ENCODE data around the gene VSIG10. TPM values are rescaled to one million over a fixed set of nuclear protein-coding genes. Genes with fewer than 3 reads are reported as not detected.

VSIG10 gene
- total RNA-seq, 1 experiment from 2014 or later = 32.6 TPM

DNA sequence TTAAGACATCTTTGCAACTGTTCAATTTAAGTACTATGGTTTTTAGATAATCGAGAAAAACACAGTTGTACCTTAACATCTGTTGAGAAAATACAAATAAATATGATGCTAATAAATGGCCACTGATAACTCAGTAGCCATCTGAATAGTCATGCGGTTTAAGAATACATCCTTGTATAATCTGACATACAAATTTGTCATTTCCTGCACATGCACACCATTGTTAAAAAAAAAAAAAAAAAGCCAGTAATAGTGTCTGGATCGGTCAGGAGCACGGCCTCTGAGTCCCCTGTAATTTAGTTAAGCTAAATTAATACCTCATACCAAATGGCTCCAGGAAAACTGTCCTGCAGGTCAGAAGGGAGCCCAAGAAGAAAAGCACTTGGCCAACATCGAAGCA is 70.5 kb downstream of the VSIG10 start:
- no peak overlapping the region for H3K4me3 ChIP-seq (ENCODE audit: low read depth, low read length)
- BruUV-seq (replicated peaks) = TSS peak; percentile 44
- H3K27me3 ChIP-seq (replicated peaks; ENCODE audit: control insufficient read depth, insufficient read depth, low read length) = no peaks in the 10 kb centered on the region
- Mint-ChIP-seq H3K27me3 (ENCODE audit: insufficient read depth, unreplicated experiment) (no peaks in the 10 kb centered on the region), H3K27ac (ENCODE audit: unreplicated experiment) (no peak overlapping the region), H3K36me3 (ENCODE audit: insufficient read depth, unreplicated experiment) (peaks cover 75% of the 10 kb centered on the region), H3K4me3 (ENCODE audit: unreplicated experiment) (no peak overlapping the region), H3K4me1 (ENCODE audit: low read depth, unreplicated experiment) (peaks cover 7% of the 10 kb centered on the region), H3K9me3 (ENCODE audit: unreplicated experiment) (no peaks in the 10 kb centered on the region)
- H3K36me3 ChIP-seq (ENCODE audit: control insufficient read depth, insufficient read depth, low read length) = peaks cover 3% of the 10 kb centered on the region
- DNase-seq = no peak
- intact Hi-C loops (cut with micrococcal nuclease; ENCODE audit: unreplicated experiment) = no loop called here
- TF ChIP-seq, protein P1, sequence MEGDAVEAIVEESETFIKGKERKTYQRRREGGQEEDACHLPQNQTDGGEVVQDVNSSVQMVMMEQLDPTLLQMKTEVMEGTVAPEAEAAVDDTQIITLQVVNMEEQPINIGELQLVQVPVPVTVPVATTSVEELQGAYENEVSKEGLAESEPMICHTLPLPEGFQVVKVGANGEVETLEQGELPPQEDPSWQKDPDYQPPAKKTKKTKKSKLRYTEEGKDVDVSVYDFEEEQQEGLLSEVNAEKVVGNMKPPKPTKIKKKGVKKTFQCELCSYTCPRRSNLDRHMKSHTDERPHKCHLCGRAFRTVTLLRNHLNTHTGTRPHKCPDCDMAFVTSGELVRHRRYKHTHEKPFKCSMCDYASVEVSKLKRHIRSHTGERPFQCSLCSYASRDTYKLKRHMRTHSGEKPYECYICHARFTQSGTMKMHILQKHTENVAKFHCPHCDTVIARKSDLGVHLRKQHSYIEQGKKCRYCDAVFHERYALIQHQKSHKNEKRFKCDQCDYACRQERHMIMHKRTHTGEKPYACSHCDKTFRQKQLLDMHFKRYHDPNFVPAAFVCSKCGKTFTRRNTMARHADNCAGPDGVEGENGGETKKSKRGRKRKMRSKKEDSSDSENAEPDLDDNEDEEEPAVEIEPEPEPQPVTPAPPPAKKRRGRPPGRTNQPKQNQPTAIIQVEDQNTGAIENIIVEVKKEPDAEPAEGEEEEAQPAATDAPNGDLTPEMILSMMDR (IDR thresholded peaks at IDR 0.05; ENCODE audit: insufficient read depth in 1 of 2, low read depth in 1 of 2, low read length in 1 of 2, severe bottlenecking in 1 of 2, unreplicated experiment in 1 of 2) = no peak
- ChIA-PET CTCF (no interaction called here), POLR2A (interaction anchor here (0.6 kb wide), 1 partner anchor 176 kb away, joined by 5 read pairs; no protein-coding TSS in a partner anchor)
- H3K4me1 ChIP-seq = peaks cover 3% of the 10 kb centered on the region; the same call in 1 of the 2 replicates
- no peaks in the 10 kb centered on the region for H3K9me3 ChIP-seq

DNA sequence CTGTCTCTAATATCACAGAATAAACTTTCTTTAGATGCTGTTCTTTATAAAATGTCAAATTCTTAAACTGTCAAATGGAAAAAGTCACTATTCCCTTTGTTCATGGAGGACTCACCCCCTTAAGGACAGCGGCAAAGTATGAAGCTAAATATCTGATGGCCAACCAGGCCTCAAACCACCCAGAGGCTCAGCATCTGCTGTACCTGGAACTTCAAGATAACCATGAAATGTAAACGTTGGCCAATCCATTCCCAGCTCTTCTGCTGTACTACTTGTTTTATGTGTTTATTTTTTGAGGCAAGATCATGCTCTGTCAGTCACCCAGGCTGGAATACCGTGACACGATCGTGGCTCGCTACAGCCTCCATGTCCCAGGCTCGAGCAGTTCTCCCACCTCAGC is 71.6 kb downstream of the VSIG10 start:
- ChIA-PET CTCF (interaction anchor here (0.7 kb wide), 1 partner anchor 157 kb away, joined by 3 read pairs; no protein-coding TSS in a partner anchor), POLR2A (no interaction called here)
- Mint-ChIP-seq H3K4me1 (ENCODE audit: low read depth, unreplicated experiment) (peaks cover 7% of the 10 kb centered on the region), H3K27me3 (ENCODE audit: insufficient read depth, unreplicated experiment) (no peaks in the 10 kb centered on the region), H3K36me3 (ENCODE audit: insufficient read depth, unreplicated experiment) (peaks cover 79% of the 10 kb centered on the region), H3K4me3 (ENCODE audit: unreplicated experiment) (no peak overlapping the region), H3K27ac (ENCODE audit: unreplicated experiment) (no peak overlapping the region), H3K9me3 (ENCODE audit: unreplicated experiment) (no peaks in the 10 kb centered on the region)
- Histone ChIP-seq H3K4me1 (peaks cover 3% of the 10 kb centered on the region; the same call in 1 of the 2 replicates), H3K36me3 (ENCODE audit: control insufficient read depth, insufficient read depth, low read length) (peaks cover 3% of the 10 kb centered on the region), H3K4me3 (ENCODE audit: low read depth, low read length) (no peak overlapping the region), H3K9me3 (no peaks in the 10 kb centered on the region), H3K27me3 (replicated peaks; ENCODE audit: control insufficient read depth, insufficient read depth, low read length) (no peaks in the 10 kb centered on the region)
- TF ChIP-seq, protein P1 (IDR thresholded peaks at IDR 0.05; ENCODE audit: insufficient read depth in 1 of 2, low read depth in 1 of 2, low read length in 1 of 2, severe bottlenecking in 1 of 2, unreplicated experiment in 1 of 2) = no peak
- no peak for DNase-seq
- no TSS peak for BruUV-seq (replicated peaks)
- intact Hi-C loops (cut with micrococcal nuclease; ENCODE audit: unreplicated experiment) = no loop called here

DNA sequence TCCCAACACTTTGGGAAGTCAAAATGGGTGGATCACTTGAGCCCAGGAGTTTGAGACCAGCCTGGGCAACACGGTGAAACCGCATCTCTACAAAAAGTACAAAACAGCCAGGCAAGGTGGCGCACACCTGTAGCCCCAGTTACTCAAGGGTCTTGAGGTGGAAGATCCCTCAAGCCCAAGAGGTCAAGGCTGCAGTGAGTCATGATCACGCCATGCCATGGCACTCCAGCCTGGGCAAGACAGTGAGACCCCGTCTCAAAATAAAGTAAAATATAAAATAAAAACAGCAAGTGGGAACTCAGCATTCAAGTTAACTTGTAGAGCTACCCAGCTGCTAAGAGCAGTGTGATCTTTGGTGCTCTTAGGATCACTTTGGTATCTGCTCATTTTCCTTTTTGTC is 74.6 kb downstream of the VSIG10 start:
- H3K36me3 ChIP-seq (ENCODE audit: control insufficient read depth, insufficient read depth, low read length) = peaks cover 3% of the 10 kb centered on the region
- no peak overlapping the region for H3K4me3 ChIP-seq (ENCODE audit: low read depth, low read length)
- H3K4me1 ChIP-seq = peaks cover 3% of the 10 kb centered on the region; the same call in 1 of the 2 replicates
- H3K9me3 Mint-ChIP-seq (ENCODE audit: unreplicated experiment) = no peaks in the 10 kb centered on the region
- no peak for DNase-seq
- H3K9me3 ChIP-seq = no peaks in the 10 kb centered on the region
- ChIA-PET CTCF (no interaction called here), POLR2A (no interaction called here)
- no peak overlapping the region for H3K27ac Mint-ChIP-seq (ENCODE audit: unreplicated experiment)
- TF ChIP-seq, protein P1 (IDR thresholded peaks at IDR 0.05; ENCODE audit: insufficient read depth in 1 of 2, low read depth in 1 of 2, low read length in 1 of 2, severe bottlenecking in 1 of 2, unreplicated experiment in 1 of 2) = no peak
- peaks cover 79% of the 10 kb centered on the region for H3K36me3 Mint-ChIP-seq (ENCODE audit: insufficient read depth, unreplicated experiment)
- H3K27me3 Mint-ChIP-seq (ENCODE audit: insufficient read depth, unreplicated experiment) = no peaks in the 10 kb centered on the region
- intact Hi-C loops (cut with micrococcal nuclease; ENCODE audit: unreplicated experiment) = no loop called here
- H3K27me3 ChIP-seq (replicated peaks; ENCODE audit: control insufficient read depth, insufficient read depth, low read length) = no peaks in the 10 kb centered on the region
- peaks cover 3% of the 10 kb centered on the region for H3K4me1 Mint-ChIP-seq (ENCODE audit: low read depth, unreplicated experiment)
- no peak overlapping the region for H3K4me3 Mint-ChIP-seq (ENCODE audit: unreplicated experiment)
- no TSS peak for BruUV-seq (replicated peaks)

Data from Caco-2 (cell line).